NT2/D1 (cell line): ENCODE results near the gene PZP.

Experiments used
- SUZ12 ChIP-seq: IDR thresholded peaks from 2 replicates; pipeline ENCODE4 v1.6.1; 2011; ENCODE audit not compliant: insufficient read length, insufficient read depth; ENCODE audit errors: extremely low read depth
- YY1 ChIP-seq: IDR thresholded peaks from 2 replicates; pipeline ENCODE4 v1.6.1; 2011; ENCODE audit not compliant: insufficient read length, insufficient read depth

DNA sequence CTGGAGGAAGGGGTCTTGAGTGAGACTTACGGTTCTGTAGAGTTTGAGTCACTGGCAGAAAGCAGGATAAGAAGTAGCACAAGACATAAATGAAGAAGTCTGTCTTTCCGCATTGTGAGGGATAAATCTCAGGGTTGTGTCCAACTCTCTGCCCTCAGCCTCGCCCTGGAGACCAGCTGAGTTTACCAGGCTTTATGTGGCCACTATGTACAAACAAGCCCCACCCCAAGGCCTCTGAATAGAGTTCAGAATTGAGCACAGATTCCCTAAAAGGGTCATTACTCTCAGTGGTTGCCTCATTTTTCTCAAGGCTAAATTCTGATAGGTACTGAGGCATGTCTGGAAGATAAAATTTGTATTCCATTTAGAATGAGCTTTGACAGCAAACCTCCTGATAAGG, at the start of gene PZP:
- TF ChIP-seq SUZ12 (no peak), YY1 (no peak)
